A673 (cell line): ENCODE results near the gene C11orf68. TPM values are rescaled to one million over a fixed set of nuclear protein-coding genes. Genes with fewer than 3 reads are reported as not detected.

Source experiments
- BruUV-seq: library from RNA; stranded (reverse); fragments of 400-500 nt; replicated peaks from 2 replicates; lab custom pipeline; 2021; lab: Mats Ljungman, UMichigan
- CTCF ChIA-PET: fragments of 300-600 bp; sonication (Branson Sonifier 250); formaldehyde crosslinking; loops from one replicate; lab custom pipeline; 2022; ENCODE audit warnings: antibody characterized with exemption; lab: Charles Lee
- POLR2A ChIA-PET: fragments of 300-600 bp; sonication (Branson Sonifier 250); formaldehyde crosslinking; loops from one replicate; lab custom pipeline; 2022; ENCODE audit warnings: antibody characterized with exemption; ENCODE audit not compliant: low non-redundant PET; lab: Charles Lee
- DNase-seq: peaks from one replicate; pipeline ENCODE4 v3.0.0-alpha.2; 2015; ENCODE audit warnings: low spot score
- H3K27ac ChIP-seq: fragments of 200-600 bp; sonication (generic); 2 replicates; pipeline ENCODE4 v1.5.1; 2016; ENCODE audit warnings: mixed run types, low read depth, mild to moderate bottlenecking, mixed read lengths, antibody characterized with exemption, low read length; ENCODE audit not compliant: poor library complexity, severe bottlenecking
- H3K27me3 ChIP-seq: fragments of 200-600 bp; sonication (generic); replicated peaks from 2 replicates; pipeline ENCODE4 v1.6.1; 2017; ENCODE audit warnings: mixed run types, low read depth, mild to moderate bottlenecking, mixed read lengths, antibody characterized with exemption, low read length; ENCODE audit not compliant: insufficient read depth, poor library complexity
- H3K36me3 ChIP-seq: fragments of 200-600 bp; sonication (generic); 2 replicates; pipeline ENCODE4 v1.6.1; 2016; ENCODE audit warnings: mixed run types, mild to moderate bottlenecking, mixed read lengths, antibody characterized with exemption, low read length; ENCODE audit not compliant: insufficient read depth, poor library complexity, severe bottlenecking
- H3K4me1 ChIP-seq: fragments of 200-600 bp; sonication (generic); 2 replicates; pipeline ENCODE4 v1.6.1; 2017; ENCODE audit warnings: mixed run types, mild to moderate bottlenecking, mixed read lengths, antibody characterized with exemption, low read length; ENCODE audit not compliant: insufficient read depth, poor library complexity, severe bottlenecking
- H3K4me3 ChIP-seq: fragments of 200-600 bp; sonication (generic); 2 replicates; pipeline ENCODE4 v1.5.1; 2016; ENCODE audit warnings: low read depth, mixed run types, mild to moderate bottlenecking, mixed read lengths, low read length; ENCODE audit not compliant: poor library complexity, severe bottlenecking
- H3K9me3 ChIP-seq: fragments of 200-600 bp; sonication (generic); 2 replicates; pipeline ENCODE4 v1.6.1; 2016; ENCODE audit warnings: mixed run types, low read depth, mild to moderate bottlenecking, mixed read lengths, antibody characterized with exemption, low read length; ENCODE audit not compliant: poor library complexity, severe bottlenecking
- CTCF ChIP-seq: fragments of 300-800, 200-600 bp; sonication (generic); conservative IDR thresholded peaks from 2 replicates; pipeline ENCODE4 v1.5.1; 2017; ENCODE audit warnings: low read depth, mild to moderate bottlenecking, antibody characterized with exemption, low read length, moderate library complexity, mixed read lengths
- EZH2 ChIP-seq: fragments of 200-600 bp; sonication (generic); IDR thresholded peaks from 2 replicates; pipeline ENCODE4 v1.6.1; 2017; ENCODE audit warnings: borderline replicate concordance, low read depth, mild to moderate bottlenecking, mixed read lengths, antibody characterized with exemption, low read length; ENCODE audit not compliant: poor library complexity, severe bottlenecking
- intact Hi-C: fragments of 100-400 bp; cut with micrococcal nuclease; formaldehyde crosslinking; loops from one replicate; pipeline ENCODE4 v1.10.0; 2022; ENCODE audit not compliant: unreplicated experiment
- total RNA-seq: library from RNA; stranded (reverse); gene quantifications from 2 replicates; pipeline ENCODE4 v1.2.3, GENCODE V29; 2021

C11orf68 gene
- total RNA-seq, 1 experiment from 2014 or later, result 22.4 TPM

- no peaks in the 10 kb centered on the region for H3K9me3 ChIP-seq
- H3K27me3 ChIP-seq, result no peaks in the 10 kb centered on the region
- H3K4me3 ChIP-seq, result peak overlapping the region; percentile 83
- intact Hi-C loops, result no loop called here
- peak overlapping the region; percentile 84 for H3K27ac ChIP-seq
- no peak for TF ChIP-seq EZH2
- no peak for TF ChIP-seq CTCF
- H3K36me3 ChIP-seq, result peaks cover 12% of the 10 kb centered on the region
- POLR2A ChIA-PET, result no interaction called here
- no TSS peak for BruUV-seq
- no peak for DNase-seq
- H3K4me1 ChIP-seq, result peaks cover 29% of the 10 kb centered on the region
- CTCF ChIA-PET, result no interaction called here
Observed at GRCh38 chr11:65919573-65920371, 910 bp upstream of the C11orf68 start.

GRCh38 chr11:65919141-65919572, 295 bp upstream of the C11orf68 start, which contains the start of gene DRAP1:
DRAP1 (plus strand) TSS chr11:65919426; CDS start chr11:65919502, 76 bp downstream.
- peak; percentile 100 for DNase-seq
- CTCF ChIA-PET, result no interaction called here
- BruUV-seq, result no TSS peak

More at GRCh38 chr11:65919141-65919572, 295 bp upstream of the C11orf68 start, which contains the start of gene DRAP1:
- H3K27ac ChIP-seq, result peak within 1 kb of the TSS; percentile 91
- peaks cover 32% of the 10 kb centered on the region for H3K4me1 ChIP-seq
- intact Hi-C loops, result no loop called here
- POLR2A ChIA-PET, result no interaction called here
- TF ChIP-seq EZH2, result no peak
- no peak for TF ChIP-seq CTCF
- H3K9me3 ChIP-seq, result no peaks in the 10 kb centered on the region
- H3K4me3 ChIP-seq, result peak within 1 kb of the TSS; percentile 83
- peaks cover 12% of the 10 kb centered on the region for H3K36me3 ChIP-seq
- H3K27me3 ChIP-seq, result no peaks in the 10 kb centered on the region
